HEK293T (cell line): ENCODE results near the gene OR2M2.

Source experiments
- BHLHE40 ChIP-seq: fragments of 450-650 bp; IDR thresholded peaks from 2 replicates; pipeline ENCODE4 v1.6.1; 2016; ENCODE audit warnings: mild to moderate bottlenecking, moderate library complexity, borderline replicate concordance
- FOXK2 ChIP-seq: fragments of 450-650 bp; IDR thresholded peaks from 2 replicates; pipeline ENCODE4 v1.6.1; 2016; ENCODE audit warnings: mild to moderate bottlenecking
- SP1 ChIP-seq: fragments of 450-650 bp; IDR thresholded peaks from 2 replicates; pipeline ENCODE4 v1.6.1; 2017
- SUZ12 ChIP-seq: fragments of 450-650 bp; IDR thresholded peaks from 2 replicates; pipeline ENCODE4 v1.6.1; 2016; ENCODE audit warnings: mild to moderate bottlenecking
- TF ChIP-seq, protein P1 (sequence below): fragments of 450-650 bp; IDR thresholded peaks from 2 replicates; pipeline ENCODE4 v1.6.1; 2016

DNA sequence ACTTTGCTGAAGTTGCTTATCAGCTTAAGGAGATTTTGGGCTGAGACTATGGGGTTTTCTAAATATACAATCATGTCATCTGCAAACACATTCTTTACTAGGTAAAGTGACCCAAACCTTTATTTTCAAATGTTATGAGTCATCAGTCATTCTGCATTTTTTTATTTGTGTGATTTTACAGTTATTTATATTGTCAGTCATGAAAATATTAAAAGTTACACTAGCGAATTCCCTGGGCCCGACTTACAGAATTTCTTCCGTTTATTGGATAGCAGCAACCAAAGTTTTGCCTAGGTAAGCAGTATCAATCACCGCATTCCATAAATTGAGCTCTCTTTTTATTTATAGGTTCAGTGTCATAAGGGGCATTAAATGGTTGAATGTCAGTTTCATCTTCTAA lies 15.9 kb upstream of the OR2M2 start:
- no peak for TF ChIP-seq FOXK2
- TF ChIP-seq SUZ12, result no peak
- no peak for TF ChIP-seq BHLHE40
- TF ChIP-seq, protein P1, sequence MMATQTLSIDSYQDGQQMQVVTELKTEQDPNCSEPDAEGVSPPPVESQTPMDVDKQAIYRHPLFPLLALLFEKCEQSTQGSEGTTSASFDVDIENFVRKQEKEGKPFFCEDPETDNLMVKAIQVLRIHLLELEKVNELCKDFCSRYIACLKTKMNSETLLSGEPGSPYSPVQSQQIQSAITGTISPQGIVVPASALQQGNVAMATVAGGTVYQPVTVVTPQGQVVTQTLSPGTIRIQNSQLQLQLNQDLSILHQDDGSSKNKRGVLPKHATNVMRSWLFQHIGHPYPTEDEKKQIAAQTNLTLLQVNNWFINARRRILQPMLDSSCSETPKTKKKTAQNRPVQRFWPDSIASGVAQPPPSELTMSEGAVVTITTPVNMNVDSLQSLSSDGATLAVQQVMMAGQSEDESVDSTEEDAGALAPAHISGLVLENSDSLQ, result no peak
- TF ChIP-seq SP1, result no peak
